Measurements from ENCODE around the gene ALKBH4.
"Not testable (repeated sequence)": the region's sequence is repeated elsewhere in the genome, so short reads cannot be mapped to it uniquely, and the experiment has no call there.

ALKBH4 gene

DNA sequence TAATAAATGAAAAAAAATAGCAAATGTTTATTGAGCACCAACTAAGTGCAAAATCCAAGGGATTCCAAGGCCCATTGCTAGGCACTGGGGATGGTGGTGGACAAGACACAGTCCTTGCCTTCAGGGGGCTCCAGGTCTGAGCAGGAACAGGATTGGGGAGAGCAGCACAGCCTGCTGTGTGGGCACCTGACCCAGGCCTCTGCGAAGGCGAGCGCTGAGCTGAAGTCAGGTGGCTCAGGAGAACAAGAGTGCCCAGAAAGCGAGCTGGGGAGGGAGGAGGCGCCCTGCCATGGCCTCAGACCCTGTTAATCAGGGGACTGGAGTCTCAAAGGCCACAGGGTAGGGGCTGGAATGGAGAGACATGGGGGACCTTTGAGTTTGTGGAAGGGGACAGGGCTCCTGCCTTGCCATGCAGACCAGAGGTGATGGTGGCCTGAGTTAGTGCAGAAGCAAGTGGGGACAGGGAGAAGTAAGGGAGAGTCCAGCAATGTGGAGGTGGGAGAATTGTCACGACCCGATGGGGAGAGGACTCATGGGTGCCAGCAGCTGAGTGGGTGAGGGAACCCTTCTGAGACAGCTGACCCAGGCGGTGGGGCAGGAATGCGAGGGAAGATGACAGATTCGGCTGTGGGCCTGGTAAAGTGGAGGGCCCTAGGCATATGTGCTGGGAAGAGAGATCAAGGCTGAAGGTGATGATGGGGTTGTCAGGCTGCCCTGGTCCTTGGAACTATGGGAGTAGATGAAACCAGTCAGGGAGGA is 35.3 kb downstream of the ALKBH4 start:
- in situ Hi-C loops (cut with MboI; ENCODE audit: low sequenced_read_pairs) = no loop called here

DNA sequence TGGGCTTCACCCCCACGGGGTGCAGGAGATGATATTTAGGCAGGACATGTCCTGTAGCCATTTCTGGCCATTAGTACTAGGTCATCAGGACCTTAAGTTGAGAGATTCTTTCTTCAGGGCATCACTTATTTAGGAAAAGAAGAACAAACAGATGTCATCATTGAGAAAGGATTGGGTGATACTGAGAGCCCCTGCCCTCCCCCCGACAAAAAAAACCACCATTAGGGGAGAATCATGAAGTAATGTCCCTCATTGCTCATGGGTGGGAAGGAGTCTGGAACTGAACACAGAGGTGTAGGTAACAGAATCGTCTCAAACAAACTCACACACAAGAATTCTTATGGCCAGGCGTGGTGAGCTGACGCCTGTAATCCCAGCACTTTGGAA is 37.7 kb downstream of the ALKBH4 start:
- in situ Hi-C loops (cut with MboI; ENCODE audit: low sequenced_read_pairs) = no loop called here

DNA sequence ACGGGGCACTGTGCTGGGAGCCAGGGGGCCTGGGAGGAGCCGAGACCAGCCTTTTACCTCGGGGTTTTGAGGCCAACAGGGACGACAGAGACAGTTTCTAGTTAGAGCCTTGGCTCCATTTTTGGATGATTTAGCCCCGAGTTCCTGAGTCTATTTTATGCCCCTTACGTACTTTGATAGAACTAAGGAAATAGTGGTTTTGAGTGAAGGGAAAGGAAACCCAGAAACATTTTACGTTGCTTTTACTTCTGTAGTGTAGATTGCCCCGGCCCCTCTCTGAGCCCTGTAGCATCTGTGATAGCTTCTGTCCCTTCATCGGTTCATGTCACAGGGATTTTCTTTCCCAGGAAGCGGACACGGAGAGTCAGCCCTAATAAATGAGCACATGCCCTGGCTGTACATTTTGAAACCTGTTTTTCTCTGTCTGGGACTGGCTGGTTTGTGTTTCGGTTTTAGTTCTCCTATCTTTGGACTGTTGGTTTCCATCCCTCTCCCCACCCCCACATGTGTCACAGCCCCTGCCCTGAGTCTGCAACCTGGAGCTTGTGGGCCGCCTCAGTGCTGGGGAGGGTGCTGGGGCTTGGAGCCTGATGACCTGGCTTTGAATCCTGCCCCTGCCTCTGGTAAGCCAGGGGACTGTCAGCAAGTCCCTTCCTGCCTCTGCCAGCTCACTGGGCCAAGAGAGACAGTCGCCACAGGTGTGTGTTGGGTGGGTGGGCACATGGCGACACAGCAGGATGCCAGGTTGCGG is 38.2 kb downstream of the ALKBH4 start:
- in situ Hi-C loops (cut with MboI; ENCODE audit: low sequenced_read_pairs) = no loop called here

DNA sequence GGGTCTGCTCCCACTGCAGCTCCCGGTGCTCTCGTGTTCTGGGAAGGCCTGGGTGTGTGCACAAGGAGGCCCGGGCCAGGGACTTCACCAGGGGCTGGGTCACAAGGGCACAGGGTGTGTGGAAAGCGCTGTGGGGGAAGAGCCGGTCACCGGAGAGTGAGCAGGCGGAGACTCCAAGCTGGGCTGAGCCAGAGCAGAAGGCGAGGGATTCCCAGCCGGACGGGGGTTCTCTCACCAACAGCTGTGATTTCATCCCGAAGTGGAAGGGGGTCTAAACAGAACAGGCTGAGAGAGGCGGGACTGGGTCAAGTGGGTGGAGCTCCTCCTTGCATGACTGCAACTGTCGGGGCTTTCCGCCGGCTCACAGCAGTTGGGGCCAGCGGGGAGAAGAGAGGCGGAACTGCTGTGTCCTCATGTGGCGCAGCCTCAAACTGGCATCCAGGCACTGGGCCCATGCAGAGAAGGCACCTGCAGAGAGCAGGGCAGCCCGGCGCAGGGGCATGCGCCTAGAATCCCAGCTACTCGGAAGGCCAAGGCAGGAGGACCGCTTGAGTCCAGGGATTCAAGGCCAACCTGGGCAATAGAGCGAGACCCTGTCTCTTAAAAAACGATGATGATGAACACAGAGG is 38.9 kb downstream of the ALKBH4 start:
- in situ Hi-C loops (cut with MboI; ENCODE audit: low sequenced_read_pairs) = no loop called here

DNA sequence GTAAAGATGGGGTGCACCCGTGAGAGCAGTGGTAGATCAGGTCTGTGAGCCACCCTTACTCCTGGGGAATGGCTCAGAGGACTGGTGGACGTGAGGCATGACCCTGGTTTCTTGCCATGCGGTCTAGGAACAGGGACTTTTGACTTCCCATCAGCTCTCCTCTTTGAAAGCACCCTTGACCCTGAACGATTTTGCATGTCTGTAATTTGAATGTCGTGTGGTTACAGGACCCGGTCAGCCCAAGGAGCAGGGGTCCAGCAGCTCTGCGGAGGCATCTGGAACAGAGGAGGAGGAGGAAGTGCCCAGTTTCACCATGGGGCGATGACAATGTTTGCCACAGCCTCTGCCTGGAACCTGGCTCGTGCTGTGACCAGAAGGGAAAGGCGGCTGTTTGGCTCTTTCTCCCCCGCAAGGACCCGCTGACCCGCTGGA is 39.9 kb downstream of the ALKBH4 start:
- in situ Hi-C loops (cut with MboI; ENCODE audit: low sequenced_read_pairs) = no loop called here

DNA sequence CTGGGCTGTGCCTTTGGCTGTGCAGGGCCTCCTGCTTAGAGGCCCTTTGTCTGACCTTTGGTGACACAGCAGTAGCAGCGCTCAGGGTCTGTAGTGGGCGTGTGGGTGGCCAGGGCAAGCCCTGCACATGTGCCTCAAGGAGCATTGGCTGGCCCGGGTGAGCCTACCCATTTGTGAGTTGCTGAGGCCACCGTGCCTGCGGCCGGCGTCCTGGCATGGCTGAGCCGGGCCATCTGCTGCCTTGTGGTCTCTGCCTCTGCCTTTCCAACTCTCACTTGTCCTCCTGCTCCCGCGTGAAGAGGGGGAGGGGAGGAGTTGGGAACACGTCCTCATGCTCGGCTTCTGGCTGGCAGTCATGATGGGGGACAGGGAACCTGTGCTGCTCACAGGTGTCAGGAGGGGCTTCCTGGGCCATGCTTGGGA is 40.5 kb downstream of the ALKBH4 start:
- in situ Hi-C loops (cut with MboI; ENCODE audit: low sequenced_read_pairs) = no loop called here

DNA sequence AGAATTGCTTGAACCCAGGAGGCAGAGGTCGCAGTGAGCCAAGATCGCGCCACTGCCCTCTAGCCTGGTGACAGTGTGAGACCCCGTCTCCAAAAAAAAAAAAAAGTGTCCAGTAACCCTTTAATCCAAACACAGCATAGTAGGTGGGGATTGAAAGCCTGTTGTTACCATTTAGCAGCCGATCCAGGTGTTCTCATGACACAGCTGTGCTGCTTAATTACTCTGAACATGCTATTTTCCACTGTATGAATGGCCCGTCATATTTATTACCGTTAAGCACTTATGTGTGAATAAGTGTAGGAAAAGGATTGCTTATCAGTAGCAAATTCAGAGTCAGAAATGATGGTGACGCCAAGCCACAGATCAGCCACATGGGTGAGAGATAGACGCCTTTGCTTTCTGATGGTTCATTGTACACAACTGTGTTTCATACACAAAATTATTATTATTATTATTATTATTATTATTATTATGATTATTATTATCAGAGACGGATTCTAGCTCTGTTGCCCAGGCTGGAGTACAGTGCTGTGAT is 42.9 kb downstream of the ALKBH4 start:
- in situ Hi-C loops (cut with MboI; ENCODE audit: low sequenced_read_pairs) = no loop called here

DNA sequence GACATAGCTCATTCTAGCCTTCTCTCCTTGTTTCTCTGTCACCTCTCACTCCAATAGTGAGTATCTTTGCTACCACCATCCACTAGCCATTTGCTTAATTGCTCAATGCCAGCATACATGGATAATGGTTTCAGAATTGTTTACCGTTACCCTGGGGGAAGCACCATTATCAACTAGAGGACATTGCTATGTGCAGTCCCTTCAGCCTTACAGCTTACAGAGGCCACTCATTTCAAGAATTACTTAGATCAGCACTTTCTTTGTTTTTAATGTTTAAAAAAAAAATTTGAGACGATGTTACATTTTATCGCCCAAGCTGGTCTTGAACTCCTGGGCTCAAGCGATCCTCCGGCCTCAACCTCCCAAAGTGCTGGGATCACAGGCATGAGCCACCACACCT is 46.1 kb downstream of the ALKBH4 start:
- in situ Hi-C loops (cut with MboI; ENCODE audit: low sequenced_read_pairs) = no loop called here

DNA sequence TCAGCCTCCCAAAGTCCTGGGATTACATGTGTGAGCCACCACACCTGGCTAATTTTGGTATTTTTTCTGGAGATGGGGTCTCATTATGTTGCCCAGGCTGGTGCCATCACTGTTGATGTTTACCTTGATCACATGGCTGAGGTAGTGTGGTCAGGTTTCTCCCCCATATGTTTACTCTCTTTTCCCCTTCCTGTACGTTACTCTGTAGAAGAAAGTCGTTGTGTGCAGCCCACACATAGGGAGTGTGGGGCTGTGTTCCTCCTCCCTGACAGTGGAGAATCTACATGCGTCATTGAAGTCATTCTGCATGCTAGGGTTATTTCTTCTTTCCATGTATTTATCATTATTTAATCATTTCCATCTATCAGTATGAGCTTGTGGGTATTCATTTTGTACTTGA is 47.6 kb downstream of the ALKBH4 start:
- in situ Hi-C loops (cut with MboI; ENCODE audit: low sequenced_read_pairs) = no loop called here

DNA sequence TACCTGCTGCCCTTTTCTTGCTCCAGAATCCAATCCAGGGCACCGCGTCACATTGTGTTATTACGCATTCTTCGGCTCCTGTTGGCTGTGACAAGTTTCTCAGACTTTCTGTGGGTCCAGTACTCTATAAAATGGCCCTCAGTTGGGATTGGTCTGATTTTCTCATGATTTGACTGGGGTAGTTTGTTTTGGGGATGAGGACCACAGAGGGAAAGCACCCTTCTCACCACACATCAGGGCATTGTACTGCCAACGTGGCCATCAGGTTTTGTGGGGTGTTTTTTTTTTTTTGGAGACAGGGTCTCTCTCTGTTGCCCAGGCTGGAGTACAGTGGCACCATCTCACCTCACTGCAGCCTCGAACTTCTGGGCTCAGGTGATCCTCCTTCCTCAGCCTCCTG is 48.3 kb downstream of the ALKBH4 start:
- in situ Hi-C loops (cut with MboI; ENCODE audit: low sequenced_read_pairs) = no loop called here

DNA sequence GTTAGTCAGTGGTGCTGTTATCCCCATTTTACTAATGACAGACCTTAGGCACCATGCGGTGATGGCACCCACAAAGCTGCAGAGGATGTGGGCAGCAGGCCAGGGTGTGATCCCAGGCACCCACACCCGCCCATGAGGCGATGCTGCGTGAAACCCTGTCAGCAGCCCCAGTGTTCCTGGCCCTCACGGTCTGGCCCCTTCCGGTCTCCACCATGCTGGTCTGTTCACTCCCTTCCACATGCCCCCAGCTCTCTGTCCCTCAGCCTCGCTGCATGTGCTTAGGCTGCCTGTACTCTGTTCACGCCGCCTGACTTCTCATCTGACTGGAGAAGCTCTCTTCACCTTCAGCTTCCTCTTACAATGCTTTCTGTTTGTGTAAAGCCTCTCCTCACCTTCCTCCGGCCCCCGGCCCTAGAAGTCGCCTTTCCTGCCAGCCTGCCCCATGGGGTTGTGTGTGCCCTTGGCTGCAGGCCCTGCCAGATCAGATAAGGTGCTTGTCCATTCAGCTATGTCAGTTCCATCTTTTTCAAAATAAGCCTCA is 48.9 kb downstream of the ALKBH4 start:
- in situ Hi-C loops (cut with MboI; ENCODE audit: low sequenced_read_pairs) = no loop called here

DNA sequence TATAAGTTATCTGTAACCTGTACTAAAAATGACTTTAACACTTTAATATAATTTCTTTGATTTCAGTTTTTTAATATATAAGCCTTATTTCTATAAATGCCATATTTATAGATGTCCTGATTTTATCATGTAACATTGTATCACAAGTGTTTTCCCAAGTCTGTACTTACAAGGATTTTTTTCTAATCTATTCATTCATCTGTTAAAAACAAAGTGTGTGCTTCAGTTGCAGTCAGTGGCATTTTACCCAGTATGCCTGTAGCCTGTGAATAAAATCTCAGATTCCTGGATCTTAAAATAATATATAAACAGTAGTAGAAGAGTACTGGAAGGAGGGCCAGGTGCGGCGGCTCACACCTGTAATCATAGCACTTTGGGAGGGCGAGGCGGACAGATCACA is 51.1 kb downstream of the ALKBH4 start:
- in situ Hi-C loops (cut with MboI; ENCODE audit: low sequenced_read_pairs) = no loop called here

DNA sequence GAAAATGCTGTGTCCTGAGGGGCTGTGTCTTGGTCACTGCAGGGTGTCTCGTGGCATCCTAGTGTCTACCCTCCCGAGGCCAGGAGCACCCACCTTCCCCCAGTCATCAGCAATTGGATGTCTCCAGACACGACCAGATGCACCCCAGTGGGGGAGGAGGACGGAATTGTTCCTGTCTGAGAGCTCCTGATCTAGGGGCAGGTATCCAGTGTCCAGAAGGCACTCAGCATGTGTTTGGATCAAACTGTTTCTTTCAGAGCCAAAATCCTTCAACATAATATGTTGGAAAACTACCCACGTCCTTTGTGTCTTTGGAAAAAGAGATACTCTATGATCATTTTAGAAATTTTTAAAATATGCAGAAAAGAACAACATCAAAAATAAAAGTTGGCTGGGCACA is 51.6 kb downstream of the ALKBH4 start:
- in situ Hi-C loops (cut with MboI; ENCODE audit: low sequenced_read_pairs) = no loop called here

DNA sequence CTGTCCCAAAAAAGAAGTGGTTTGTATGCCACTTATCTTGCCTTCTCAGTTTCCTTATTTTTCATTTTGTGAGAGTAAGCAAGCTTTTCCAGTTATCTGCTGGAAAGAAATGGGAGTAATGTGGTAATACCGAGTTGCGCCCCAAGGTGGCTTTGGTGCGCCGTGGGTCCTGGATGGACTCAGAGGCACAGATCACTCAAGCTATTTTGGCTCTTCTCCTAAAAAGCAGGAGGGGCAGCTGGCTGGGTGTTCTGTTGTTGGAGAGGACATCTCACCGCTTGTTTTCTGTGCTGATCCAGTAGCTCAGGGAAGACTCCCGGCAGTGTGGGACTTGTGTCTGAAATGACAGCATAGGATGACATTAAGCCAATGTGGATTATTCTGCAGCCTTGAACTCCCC is 52.1 kb downstream of the ALKBH4 start:
- in situ Hi-C loops (cut with MboI; ENCODE audit: low sequenced_read_pairs) = no loop called here

DNA sequence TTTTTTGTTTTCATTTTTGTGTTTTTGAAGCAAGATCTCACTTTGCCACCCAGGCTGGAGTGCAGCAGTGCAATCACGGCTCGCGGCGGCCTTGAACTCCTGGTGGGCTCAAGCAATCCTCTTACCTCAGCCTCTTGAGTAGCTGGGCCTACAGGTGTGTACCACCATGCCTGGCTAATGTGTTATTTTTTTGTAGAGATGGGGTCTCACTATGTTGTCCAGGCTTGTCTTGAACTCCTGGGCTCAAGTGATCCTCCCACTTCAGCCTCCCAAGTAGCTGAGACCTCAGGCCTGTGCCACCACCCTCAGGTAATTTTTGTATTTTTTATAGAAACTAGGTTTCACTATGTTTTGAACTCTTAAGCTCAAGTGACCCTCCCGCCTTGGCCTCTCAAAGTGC is 53.7 kb downstream of the ALKBH4 start:
- in situ Hi-C loops (cut with MboI; ENCODE audit: low sequenced_read_pairs) = no loop called here

DNA sequence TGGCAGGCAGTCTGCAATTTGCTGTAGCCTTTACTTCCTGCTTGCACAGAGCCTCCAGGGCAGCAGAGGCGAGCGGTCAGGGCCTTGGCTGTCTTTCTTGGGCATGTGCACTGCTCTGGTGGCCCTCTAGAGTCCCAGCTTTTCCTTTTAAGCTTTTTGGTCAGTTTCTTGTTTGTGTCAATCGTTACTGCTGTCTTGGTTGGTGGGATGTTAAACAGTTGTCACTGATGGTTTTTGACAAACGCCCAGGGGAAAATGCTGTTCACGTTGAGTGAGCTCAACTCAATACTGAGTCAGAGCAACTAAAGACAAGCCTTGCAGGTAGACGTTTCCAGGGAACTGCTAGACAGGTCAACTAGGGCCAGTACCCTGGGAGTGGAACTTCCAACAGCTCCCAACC is 54.5 kb downstream of the ALKBH4 start:
- in situ Hi-C loops (cut with MboI; ENCODE audit: low sequenced_read_pairs) = no loop called here

DNA sequence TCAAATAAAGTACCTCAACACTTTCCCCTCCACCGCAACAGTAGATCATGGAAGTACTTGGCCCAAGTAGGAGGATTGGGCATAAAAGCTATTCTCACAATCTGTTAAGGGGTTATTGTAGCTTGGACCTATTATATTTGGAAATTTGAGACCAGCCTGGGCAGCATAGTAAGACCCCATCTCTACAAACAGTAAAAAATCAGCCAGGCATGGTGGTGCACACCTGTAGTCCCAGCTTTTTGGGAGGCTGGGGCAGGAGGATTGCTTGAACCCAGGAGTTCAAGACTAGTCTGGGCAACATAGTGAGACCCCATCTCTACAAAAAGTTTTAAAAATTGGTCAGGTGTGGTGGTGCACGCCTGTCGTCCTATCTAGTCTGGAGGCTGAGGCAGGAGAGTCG is 55.3 kb downstream of the ALKBH4 start:
- in situ Hi-C loops (cut with MboI; ENCODE audit: low sequenced_read_pairs) = no loop called here

DNA sequence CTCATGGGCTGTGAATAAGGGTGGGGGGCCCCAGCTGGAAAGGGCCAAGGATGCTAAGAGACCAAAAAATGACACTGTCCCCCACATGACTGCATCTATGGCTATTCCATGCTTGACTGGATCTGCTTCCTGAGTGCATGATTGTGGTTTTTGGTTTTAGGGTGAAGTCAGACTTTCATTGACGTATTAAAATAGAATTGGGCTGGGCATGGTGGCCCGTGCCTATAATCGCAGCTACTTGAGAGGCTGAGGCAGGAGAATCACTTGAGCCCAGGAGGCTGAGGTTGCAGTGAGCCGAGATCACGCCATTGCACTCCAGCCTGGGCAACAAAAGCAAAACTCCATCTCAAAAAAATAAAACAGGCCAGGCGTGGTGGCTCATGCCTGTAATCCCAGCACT is 56.1 kb downstream of the ALKBH4 start:
- in situ Hi-C loops (cut with MboI; ENCODE audit: low sequenced_read_pairs) = not testable (repeated sequence)

DNA sequence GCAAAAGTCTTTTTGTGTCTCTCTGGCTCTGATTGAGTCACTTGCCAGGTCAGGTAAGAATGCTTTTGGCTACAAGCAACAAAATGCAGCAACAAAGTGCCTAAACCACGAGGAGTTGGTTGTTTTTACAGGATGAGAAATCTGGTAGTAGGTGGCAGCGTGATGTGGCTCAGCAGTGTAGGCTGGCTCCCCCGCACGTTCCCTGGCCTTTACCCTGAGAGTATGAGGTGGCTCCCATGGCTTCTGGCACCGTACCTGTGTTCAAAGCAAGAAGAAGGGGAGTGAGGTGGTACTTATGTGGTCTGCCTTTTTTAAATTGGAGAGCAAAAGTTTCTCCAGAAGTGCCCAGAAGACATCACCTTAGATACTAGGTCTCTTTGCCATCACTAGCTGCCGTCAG is 56.8 kb downstream of the ALKBH4 start:
- in situ Hi-C loops (cut with MboI; ENCODE audit: low sequenced_read_pairs) = no loop called here

Measured in HL-60/S4 (cell line).